ENCODE results near the gene FHIT. TPM values are rescaled to one million over a fixed set of nuclear protein-coding genes. Genes with fewer than 3 reads are reported as not detected.

FHIT gene
- total and polyA plus RNA-seq, 4 donors = 2.1 to 14.7 (median 6.6) TPM

- Histone ChIP-seq H3K36me3 (ENCODE audit: control insufficient read depth in 4 of 4, insufficient read depth in 3 of 4, low read depth in 1 of 4, low read length in 3 of 4) (no peaks in the 10 kb centered on the region), H3K27ac (ENCODE audit: low read depth in 1 of 2, low read length in 2 of 2) (no peak overlapping the region), H3K27me3 (ENCODE audit: control insufficient read depth in 4 of 4, insufficient read depth in 4 of 4, low read length in 3 of 4) (no peaks in the 10 kb centered on the region), H3K9ac (ENCODE audit: low read depth in 1 of 2, low read length in 2 of 2) (no peak overlapping the region), H3K9me3 (ENCODE audit: control insufficient read depth in 4 of 4, low read length in 3 of 4) (no peaks in the 10 kb centered on the region), H3K4me3 (ENCODE audit: low read depth in 1 of 3, low read length in 3 of 3) (no peak overlapping the region), H3K4me1 (ENCODE audit: control insufficient read depth in 4 of 4, insufficient read depth in 4 of 4, low read length in 3 of 4) (no peaks in the 10 kb centered on the region)
- TF ChIP-seq, protein P1, sequence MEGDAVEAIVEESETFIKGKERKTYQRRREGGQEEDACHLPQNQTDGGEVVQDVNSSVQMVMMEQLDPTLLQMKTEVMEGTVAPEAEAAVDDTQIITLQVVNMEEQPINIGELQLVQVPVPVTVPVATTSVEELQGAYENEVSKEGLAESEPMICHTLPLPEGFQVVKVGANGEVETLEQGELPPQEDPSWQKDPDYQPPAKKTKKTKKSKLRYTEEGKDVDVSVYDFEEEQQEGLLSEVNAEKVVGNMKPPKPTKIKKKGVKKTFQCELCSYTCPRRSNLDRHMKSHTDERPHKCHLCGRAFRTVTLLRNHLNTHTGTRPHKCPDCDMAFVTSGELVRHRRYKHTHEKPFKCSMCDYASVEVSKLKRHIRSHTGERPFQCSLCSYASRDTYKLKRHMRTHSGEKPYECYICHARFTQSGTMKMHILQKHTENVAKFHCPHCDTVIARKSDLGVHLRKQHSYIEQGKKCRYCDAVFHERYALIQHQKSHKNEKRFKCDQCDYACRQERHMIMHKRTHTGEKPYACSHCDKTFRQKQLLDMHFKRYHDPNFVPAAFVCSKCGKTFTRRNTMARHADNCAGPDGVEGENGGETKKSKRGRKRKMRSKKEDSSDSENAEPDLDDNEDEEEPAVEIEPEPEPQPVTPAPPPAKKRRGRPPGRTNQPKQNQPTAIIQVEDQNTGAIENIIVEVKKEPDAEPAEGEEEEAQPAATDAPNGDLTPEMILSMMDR (IDR thresholded peaks at IDR 0.05; ENCODE audit: low read depth, low read length, missing input control) = no peak
- TF ChIP-seq HNF4G (IDR thresholded peaks at IDR 0.05) (no peak), EGR1 (IDR thresholded peaks at IDR 0.05; ENCODE audit: low read depth in 2 of 2) (no peak), HNF4A (conservative IDR thresholded peaks at IDR 0.05) (no peak), ZBTB33 (IDR thresholded peaks at IDR 0.05) (no peak), REST (IDR thresholded peaks at IDR 0.05) (no peak), RXRA (IDR thresholded peaks at IDR 0.05) (no peak), TAF1 (conservative IDR thresholded peaks at IDR 0.05) (no peak), JUND (IDR thresholded peaks at IDR 0.05) (no peak), FOXA1 (IDR thresholded peaks at IDR 0.05) (no peak), RAD21 (IDR thresholded peaks at IDR 0.05) (no peak), GABPA (IDR thresholded peaks at IDR 0.05 in 1 of 2, conservative IDR thresholded peaks at IDR 0.05 in 1 of 2) (no peak), FOXA2 (IDR thresholded peaks at IDR 0.05) (no peak), ATF3 (IDR thresholded peaks at IDR 0.05) (no peak), SP1 (IDR thresholded peaks at IDR 0.05) (no peak), NR2F2 (IDR thresholded peaks at IDR 0.05) (no peak), YY1 (IDR thresholded peaks at IDR 0.05) (no peak)
- TF ChIP-seq, protein P2, sequence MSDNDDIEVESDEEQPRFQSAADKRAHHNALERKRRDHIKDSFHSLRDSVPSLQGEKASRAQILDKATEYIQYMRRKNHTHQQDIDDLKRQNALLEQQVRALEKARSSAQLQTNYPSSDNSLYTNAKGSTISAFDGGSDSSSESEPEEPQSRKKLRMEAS (IDR thresholded peaks at IDR 0.05) = no peak
- DNase-seq (ENCODE audit: low spot score) = no peak
- WGBS = 82% methylated on average over 6 of the region's 6 CpGs
Observed at GRCh38 chr3:60979461-60980341, 271.6 kb downstream of the FHIT start.

Measured in liver (tissue), 9 donors.